GM19397 (cell line): Measurements from ENCODE around the gene KASH5.
"Not testable (repeated sequence)": the region's sequence is repeated elsewhere in the genome, so short reads cannot be mapped to it uniquely, and the experiment has no call there.

ENCODE experiments used
- ATAC-seq: cut with Tn5 transposase; IDR thresholded peaks from one replicate; pipeline ENCODE4 v1.9.1; 2021; ENCODE audit warnings: mild to moderate bottlenecking, moderate library complexity; ENCODE audit not compliant: unreplicated experiment

Gene KASH5

GRCh38 chr19:49453757-49454240, 65.8 kb downstream of the KASH5 start:
- no peak for ATAC-seq

DNA sequence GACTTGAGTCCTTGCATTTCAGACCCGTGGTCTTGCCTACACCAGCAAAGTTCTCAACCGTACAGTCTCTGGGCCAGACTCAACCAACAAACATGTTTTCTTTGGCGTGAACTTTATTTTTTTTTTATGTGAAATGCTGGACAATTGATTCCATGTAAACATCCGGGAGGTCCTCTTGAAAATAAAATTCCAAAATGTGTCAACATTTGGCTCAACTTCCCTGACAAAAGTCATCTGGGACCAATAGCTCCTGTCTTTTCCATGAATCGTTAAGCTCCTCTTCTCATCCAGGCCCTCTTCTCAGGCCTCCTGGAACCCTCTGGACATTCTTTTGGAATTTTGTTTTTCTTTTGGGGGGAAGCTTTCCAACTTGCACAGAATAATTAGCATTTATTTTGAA, 67.7 kb downstream of the KASH5 start:
- ATAC-seq = no peak

GRCh38 chr19:49456326-49456725, 68.3 kb downstream of the KASH5 start:
- ATAC-seq = no peak

DNA sequence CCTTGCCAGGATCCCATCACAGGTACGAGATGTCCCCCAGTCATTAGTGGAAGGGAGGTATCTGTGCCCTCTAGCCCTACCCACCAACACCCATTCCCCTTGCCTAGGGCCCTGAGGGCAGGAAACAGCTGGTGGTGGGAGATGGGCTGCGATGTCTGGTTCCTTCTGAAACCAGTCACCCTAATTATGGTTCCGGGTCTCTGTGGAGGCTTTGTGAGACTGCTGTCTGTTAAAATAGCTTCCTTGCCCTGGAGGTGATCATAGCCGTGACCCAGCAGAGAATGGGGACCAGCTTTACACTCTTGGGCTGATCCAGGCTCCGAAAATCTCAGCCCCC, 70.5 kb downstream of the KASH5 start:
- ATAC-seq = no peak

- no peak for ATAC-seq
Measured at GRCh38 chr19:49459388-49459787, 71.3 kb downstream of the KASH5 start.

- ATAC-seq = not testable (repeated sequence)
Measured at GRCh38 chr19:49461130-49461529, 73.1 kb downstream of the KASH5 start.

- ATAC-seq = no peak
Measured at GRCh38 chr19:49461656-49462055, 73.6 kb downstream of the KASH5 start.

DNA sequence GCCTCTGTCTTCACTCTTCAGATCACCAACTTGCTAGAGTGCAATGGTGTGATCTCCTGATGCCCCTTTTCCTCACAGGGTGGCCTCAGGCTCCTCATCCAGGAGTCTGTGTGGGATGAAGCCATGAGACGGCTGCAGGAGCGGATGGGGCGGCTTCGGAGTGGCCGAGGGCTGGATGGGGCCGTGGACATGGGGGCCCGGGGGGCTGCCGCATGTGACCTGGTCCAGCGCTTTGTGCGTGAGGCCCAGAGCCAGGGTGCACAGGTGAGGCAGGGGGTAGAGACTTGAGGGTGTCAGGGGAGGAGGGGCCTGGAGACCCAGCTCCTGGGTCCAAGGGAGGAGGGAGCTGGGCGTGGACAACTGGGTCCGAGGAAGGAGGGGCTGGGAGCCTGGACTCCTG, 74.4 kb downstream of the KASH5 start:
- ATAC-seq = no peak

- ATAC-seq = no peak
Measured at GRCh38 chr19:49463960-49464740, 76.1 kb downstream of the KASH5 start.

DNA sequence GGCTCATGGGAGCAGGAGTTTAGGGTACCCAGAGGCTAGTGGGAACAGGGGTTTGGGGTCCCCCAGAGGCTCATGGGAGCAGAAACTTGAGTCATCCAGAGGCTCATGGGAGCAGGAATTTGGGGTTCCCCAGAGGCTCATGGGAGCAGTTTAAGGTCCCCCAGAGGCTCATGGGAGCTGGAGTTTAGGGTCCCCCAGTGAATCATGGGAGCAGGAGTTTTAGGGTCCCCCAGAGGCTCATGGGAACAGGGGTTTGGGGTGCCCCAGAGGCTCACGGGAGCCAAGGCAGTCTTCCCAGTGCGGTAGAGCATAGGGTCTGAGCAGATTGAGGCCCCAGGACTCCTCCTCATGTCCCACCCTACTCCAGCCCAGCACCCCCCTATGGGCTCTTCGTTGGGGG, 77.3 kb downstream of the KASH5 start:
- ATAC-seq = no peak
